ENCODE measurements around the gene ARID4B.
"Not testable (repeated sequence)": the region's sequence is repeated elsewhere in the genome, so short reads cannot be mapped to it uniquely, and the experiment has no call there.

Gene ARID4B

GRCh38 chr1:235225299-235225698 lies 102.7 kb downstream of the ARID4B start:
- DNase-seq (ENCODE audit: low read depth) = no peak

- no peak for DNase-seq (ENCODE audit: low read depth)
Observed at GRCh38 chr1:235221653-235222375, 106.2 kb downstream of the ARID4B start.

- DNase-seq (ENCODE audit: low read depth) = no peak
Observed at GRCh38 chr1:235215453-235215852, 112.5 kb downstream of the ARID4B start.

GRCh38 chr1:235214962-235215361 lies 113.0 kb downstream of the ARID4B start:
- not testable (repeated sequence) for DNase-seq (ENCODE audit: low read depth)

- no peak for DNase-seq (ENCODE audit: low read depth)
Observed at GRCh38 chr1:235213752-235214151, 114.2 kb downstream of the ARID4B start.

- no peak for DNase-seq (ENCODE audit: low read depth)
Observed at GRCh38 chr1:235211517-235211916, 116.5 kb downstream of the ARID4B start.

- no peak for DNase-seq (ENCODE audit: low read depth)
Observed at GRCh38 chr1:235207209-235207565, 120.8 kb downstream of the ARID4B start.

- no peak for DNase-seq (ENCODE audit: low read depth)
Observed at GRCh38 chr1:235206533-235207208, 121.3 kb downstream of the ARID4B start.

- no peak for DNase-seq (ENCODE audit: low read depth)
Observed at GRCh38 chr1:235205687-235206086, 122.3 kb downstream of the ARID4B start.

GRCh38 chr1:235203428-235203827 lies 124.6 kb downstream of the ARID4B start:
- DNase-seq (ENCODE audit: low read depth) = no peak

- not testable (repeated sequence) for DNase-seq (ENCODE audit: low read depth)
Observed at GRCh38 chr1:235202447-235202846, 125.5 kb downstream of the ARID4B start.

- no peak for DNase-seq (ENCODE audit: low read depth)
Observed at GRCh38 chr1:235199441-235199840, 128.5 kb downstream of the ARID4B start.

GRCh38 chr1:235190431-235190830 lies 137.5 kb downstream of the ARID4B start:
- DNase-seq (ENCODE audit: low read depth) = no peak

GRCh38 chr1:235187316-235187715 lies 140.7 kb downstream of the ARID4B start:
- no peak for DNase-seq (ENCODE audit: low read depth)

- no peak for DNase-seq (ENCODE audit: low read depth)
Observed at GRCh38 chr1:235181561-235182245, 146.3 kb downstream of the ARID4B start.

GRCh38 chr1:235180916-235181460 lies 147.0 kb downstream of the ARID4B start:
- DNase-seq (ENCODE audit: low read depth) = no peak

- no peak for DNase-seq (ENCODE audit: low read depth)
Observed at GRCh38 chr1:235176486-235176885, 151.5 kb downstream of the ARID4B start.

- no peak for DNase-seq (ENCODE audit: low read depth)
Observed at GRCh38 chr1:235169986-235170385, 158.0 kb downstream of the ARID4B start.

- no peak for DNase-seq (ENCODE audit: low read depth)
Observed at GRCh38 chr1:235168375-235168774, 159.6 kb downstream of the ARID4B start.

- DNase-seq (ENCODE audit: low read depth) = no peak
Observed at GRCh38 chr1:235161685-235162327, 166.2 kb downstream of the ARID4B start.

- peak; percentile 92 for DNase-seq (ENCODE audit: low read depth)
Observed at GRCh38 chr1:235160957-235161684, 166.9 kb downstream of the ARID4B start, which contains the start of gene RBM34. Gene RBM34, minus strand, starts transcription at chr1:235161250. Its CDS starts 24 bp downstream, at chr1:235161226.

Data from stimulated activated CD8-positive, alpha-beta memory T cell treated with anti-CD3 and anti-CD28 coated beads, Interleukin-15, amount 100 ng/mL, for 24 hours (primary cell).